Cerebellar cortex (tissue), 1 donor: ENCODE results near the gene EXT2.

Experiments
- DNase-seq: peaks from one replicate; pipeline ENCODE4 v3.0.0-alpha.2; 2015; ENCODE audit warnings: low spot score

Gene EXT2

GRCh38 chr11:44267006-44267749 lies 171.7 kb downstream of the EXT2 start:
- no peak for DNase-seq

GRCh38 chr11:44267750-44268613 lies 172.5 kb downstream of the EXT2 start:
- DNase-seq, result no peak

- no peak for DNase-seq
These were observed 173.2 kb downstream of the EXT2 start for GRCh38 chr11:44268614-44269080.

DNA sequence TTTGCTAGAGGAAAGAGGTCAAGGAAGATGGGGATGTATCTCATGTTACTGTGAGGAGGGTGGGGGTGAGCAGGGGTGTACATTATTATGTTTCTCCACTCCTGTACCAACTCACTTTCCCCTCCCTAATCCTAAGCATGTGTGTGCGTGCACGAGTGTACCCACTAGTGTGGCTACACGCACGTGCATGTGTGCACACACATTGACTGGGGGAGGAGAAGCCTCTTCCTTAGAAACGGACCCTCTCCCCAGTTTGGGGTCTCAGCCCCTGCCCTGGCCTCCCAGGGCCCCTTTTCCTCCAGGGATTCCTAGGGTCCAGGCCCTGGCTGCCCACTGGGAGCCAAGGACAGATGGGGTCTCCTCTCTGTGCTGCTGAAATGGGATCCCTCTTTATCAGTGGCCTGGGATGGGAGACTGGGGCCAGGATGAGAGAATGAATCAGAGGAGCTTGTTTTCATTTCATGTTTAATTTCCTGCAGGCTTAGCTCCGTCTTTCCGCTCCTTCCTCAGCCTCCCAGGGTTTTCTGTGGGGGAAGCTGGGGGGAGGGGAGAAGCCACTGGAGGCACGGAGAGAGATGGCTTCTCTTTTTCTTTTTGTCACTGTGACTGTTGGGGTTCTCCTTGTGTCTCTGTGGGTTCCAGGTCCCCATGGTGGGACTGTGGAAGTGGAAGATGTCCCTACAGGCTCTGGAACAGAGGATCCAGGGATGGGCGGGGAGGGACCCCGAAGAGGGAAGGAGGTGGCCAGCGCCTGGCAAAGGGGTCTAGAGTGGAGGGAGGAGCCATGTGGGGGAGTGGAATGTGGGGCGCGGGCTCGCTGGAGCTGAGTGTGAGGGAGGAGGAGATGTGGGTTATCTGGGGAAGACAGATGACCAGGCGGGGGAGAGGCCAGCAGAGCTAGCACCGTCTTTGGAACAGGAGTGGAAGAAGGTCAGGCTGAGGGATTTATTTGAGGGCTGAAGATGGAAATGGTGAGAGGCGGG lies 174.2 kb downstream of the EXT2 start:
- DNase-seq, result no peak

GRCh38 chr11:44270403-44271273 lies 175.2 kb downstream of the EXT2 start:
- DNase-seq, result no peak

- no peak for DNase-seq
These were observed 175.8 kb downstream of the EXT2 start for GRCh38 chr11:44271286-44271685.

DNA sequence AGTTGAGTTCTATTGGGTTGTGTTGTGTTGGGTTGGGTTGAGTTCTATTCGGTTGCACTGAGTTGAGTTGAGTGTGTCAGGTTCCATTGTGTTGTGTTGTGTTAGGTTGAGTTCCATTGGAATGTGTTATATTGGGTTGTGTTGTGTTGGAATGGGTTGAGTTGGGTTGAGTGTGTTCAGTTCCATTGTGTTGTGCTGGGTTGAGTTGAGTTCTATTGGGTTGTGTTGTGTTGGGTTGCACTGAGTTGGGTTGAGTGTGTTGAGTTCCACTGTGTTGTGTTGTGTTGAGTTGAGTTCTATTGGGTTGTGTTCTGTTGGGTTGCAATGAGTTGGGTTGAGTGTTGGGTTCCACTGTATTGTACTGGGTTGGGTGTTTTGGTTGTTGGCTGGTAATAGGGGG lies 178.9 kb downstream of the EXT2 start:
- no peak for DNase-seq

- no peak for DNase-seq
These were observed 179.8 kb downstream of the EXT2 start for GRCh38 chr11:44275241-44275640.

DNA sequence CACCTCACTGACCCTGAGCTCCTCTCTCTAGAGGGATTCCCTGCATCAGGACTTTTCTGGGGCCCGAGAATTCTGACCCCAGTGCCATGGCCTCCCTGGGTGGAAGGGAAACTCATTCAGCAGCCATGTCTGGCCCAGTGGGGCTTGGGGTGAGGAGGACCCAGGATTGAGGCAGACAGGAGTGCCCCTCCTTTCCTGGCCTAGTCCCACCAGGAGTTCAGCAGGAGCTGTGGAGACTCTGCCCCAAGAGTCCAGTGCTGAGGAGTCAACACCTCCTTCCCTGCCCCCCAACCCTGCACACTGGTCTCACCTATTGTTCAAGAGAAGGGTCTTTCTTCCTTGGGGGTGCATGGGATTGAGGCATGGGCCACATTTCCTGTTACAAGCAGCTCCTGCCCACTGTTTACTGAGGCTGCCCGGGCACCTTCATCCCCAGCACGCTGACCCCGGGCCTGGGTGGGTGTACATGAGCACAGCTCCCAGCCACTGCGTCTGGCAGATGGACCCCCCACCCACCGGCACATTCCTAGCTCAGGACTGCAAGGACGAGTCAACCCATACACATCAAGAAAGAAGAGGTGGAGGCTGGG lies 180.6 kb downstream of the EXT2 start:
- DNase-seq, result no peak

DNA sequence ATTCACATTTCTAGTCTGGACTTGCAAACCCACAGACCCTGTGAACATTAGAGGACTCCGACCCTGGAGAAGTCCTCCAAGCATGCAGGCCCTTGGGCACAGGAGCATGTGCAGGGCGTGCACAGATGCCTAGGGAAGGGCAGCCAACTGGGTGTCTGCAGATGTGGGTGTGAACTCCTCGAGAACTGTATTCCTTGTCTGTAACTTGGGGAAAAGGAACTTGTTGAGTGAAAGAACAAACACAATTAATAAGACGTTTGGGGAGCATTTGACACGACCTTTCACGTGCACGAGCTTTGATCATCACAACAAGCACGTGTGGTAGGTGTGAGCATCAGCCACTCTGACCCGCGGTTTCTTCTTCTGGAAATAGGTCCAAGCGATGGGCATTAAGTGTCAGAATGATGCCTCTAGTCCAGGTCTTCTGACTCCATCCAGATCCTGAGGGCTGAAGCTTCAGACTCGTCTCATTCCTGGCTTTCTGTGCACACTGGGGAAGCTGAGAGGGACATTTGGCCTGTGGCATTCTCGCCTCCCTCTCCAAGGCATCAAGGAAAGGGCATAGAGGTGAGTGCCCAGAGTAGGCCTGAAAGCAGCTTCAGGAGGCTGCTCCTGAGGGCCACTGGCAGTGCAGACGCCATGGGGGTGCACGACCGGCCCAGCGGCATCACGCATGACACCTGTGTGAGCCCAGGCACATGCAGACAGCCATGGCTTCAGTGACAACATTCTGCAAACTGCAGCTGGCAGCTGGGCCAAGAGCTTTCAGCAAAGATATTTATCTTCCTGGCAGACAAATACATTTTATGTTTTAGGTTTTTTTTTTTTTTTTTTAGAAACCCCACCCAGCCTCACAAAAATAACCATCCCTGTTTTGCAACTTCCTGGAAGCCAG lies 182.0 kb downstream of the EXT2 start:
- no peak for DNase-seq

- DNase-seq, result no peak
These were observed 184.0 kb downstream of the EXT2 start for GRCh38 chr11:44279483-44279882.

- DNase-seq, result no peak
These were observed 184.8 kb downstream of the EXT2 start for GRCh38 chr11:44280257-44280656.

- DNase-seq, result no peak
These were observed 185.7 kb downstream of the EXT2 start for GRCh38 chr11:44281151-44281550.

GRCh38 chr11:44282620-44283019 lies 187.1 kb downstream of the EXT2 start:
- no peak for DNase-seq

DNA sequence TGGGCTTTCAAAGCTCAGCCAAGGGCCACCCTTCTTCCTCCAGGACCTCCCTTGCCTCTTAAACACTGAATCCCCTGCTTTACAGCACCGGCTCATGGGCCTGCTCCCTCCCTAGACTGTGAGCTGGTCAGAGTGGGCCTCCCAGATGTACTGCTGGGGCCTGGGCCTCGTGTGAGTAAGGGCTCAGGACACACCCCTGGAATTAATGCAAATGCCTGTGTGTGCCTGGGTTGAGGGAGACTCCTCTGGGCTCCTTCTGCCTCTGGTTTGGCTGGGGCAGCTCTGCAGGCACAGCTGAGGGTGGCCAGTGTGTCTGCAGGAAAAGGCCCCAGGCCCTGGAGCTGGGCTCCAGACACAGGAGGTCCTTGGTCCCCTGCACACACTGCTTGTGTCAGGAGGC lies 190.3 kb downstream of the EXT2 start:
- no peak for DNase-seq

DNA sequence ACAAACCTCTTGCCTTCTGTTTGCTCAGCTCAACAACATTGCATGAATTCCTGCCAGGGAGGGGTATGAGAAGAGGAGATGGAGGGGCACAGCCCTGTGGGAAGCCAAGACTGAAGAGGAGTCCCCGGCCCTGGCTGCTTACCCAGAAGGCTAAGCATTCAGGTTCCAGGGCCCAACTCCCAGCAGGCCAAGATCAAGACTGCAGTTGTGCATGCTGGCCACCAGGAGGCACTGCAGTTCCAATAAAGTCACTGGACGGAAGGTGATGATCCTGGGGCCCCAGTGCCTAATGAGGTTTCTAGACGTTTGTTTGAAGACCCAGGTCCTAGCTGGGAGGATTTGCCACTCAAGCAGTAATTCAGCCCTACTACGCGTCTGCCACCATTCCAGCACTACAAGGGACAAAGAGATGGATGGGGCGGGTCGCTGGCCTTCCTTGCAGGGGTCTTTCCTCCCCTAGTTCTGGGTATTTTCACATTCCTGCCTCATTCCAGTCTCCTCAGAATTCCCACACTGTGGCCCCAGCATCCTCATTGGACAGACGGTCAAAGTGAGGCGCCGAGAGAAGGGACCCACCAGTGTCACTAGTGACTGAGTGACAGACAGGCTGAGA lies 190.9 kb downstream of the EXT2 start:
- peak; percentile 71 for DNase-seq

- no peak for DNase-seq
These were observed 191.4 kb downstream of the EXT2 start for GRCh38 chr11:44286911-44287310.

GRCh38 chr11:44288133-44288526 lies 192.7 kb downstream of the EXT2 start:
- DNase-seq, result no peak

GRCh38 chr11:44290208-44290607 lies 194.7 kb downstream of the EXT2 start:
- DNase-seq, result no peak
